GM23338 (cell line): ENCODE measurements around the gene PANX3. TPM values are rescaled to one million over a fixed set of nuclear protein-coding genes. Genes with fewer than 3 reads are reported as not detected.

Experiments used
- EZH2 ChIP-seq: fragments of 200-600 bp; sonication (generic); IDR thresholded peaks from one replicate; pipeline ENCODE4 v1.8.0; 2017; ENCODE audit warnings: antibody characterized with exemption, mild to moderate bottlenecking, low read depth; ENCODE audit not compliant: unreplicated experiment
- EZH2phosphoT487 ChIP-seq: fragments of 200-600 bp; sonication (generic); IDR thresholded peaks from one replicate; pipeline ENCODE4 v1.8.1; 2018; ENCODE audit warnings: antibody characterized with exemption; ENCODE audit not compliant: unreplicated experiment
- JUNB ChIP-seq: IDR thresholded peaks from one replicate; pipeline ENCODE4 v1.6.1; 2016; ENCODE audit warnings: antibody characterized with exemption; ENCODE audit not compliant: unreplicated experiment
- STAT1 ChIP-seq: IDR thresholded peaks from one replicate; pipeline ENCODE4 v1.6.1; 2016; ENCODE audit warnings: antibody characterized with exemption; ENCODE audit not compliant: unreplicated experiment
- ZNF114 ChIP-seq: fragments of 250-450 bp; sonication (Bioruptor Pico); IDR thresholded peaks from 2 replicates; pipeline ENCODE4 v1.5.0; 2020; ENCODE audit warnings: mild to moderate bottlenecking, moderate library complexity
- ZNF331 ChIP-seq: fragments of 250-450 bp; sonication (Bioruptor Pico); IDR thresholded peaks from 2 replicates; pipeline ENCODE4 v1.5.0; 2020; ENCODE audit warnings: low read depth, mild to moderate bottlenecking, moderate library complexity
- polyA plus RNA-seq: library from polyadenylated mRNA; unstranded; fragments of >200 nt; fragmentation: Nextera tagmentation; extraction: Ambion mirVana; gene quantifications from 2 replicates; pipeline ENCODE4 v1.2.1, GENCODE V29; 2016
- total RNA-seq: library from RNA; depleted of rRNA; stranded (reverse); fragments of >200 nt; shearing (Covaris generic); gene quantifications from 2 replicates; pipeline ENCODE4 v1.2.3, GENCODE V29; 2014
- TF ChIP-seq, protein P1 (sequence below): fragments of 250-450 bp; sonication (Bioruptor Pico); IDR thresholded peaks from 2 replicates; pipeline ENCODE4 v1.5.0; 2020; ENCODE audit warnings: mild to moderate bottlenecking, moderate library complexity
- TF ChIP-seq, protein P2 (sequence below): IDR thresholded peaks from one replicate; pipeline ENCODE4 v1.6.1; 2018; ENCODE audit warnings: antibody characterized with exemption; ENCODE audit not compliant: unreplicated experiment

The PANX3 gene
- total and polyA plus RNA-seq, 2 experiments from 2014 or later = not detected

DNA sequence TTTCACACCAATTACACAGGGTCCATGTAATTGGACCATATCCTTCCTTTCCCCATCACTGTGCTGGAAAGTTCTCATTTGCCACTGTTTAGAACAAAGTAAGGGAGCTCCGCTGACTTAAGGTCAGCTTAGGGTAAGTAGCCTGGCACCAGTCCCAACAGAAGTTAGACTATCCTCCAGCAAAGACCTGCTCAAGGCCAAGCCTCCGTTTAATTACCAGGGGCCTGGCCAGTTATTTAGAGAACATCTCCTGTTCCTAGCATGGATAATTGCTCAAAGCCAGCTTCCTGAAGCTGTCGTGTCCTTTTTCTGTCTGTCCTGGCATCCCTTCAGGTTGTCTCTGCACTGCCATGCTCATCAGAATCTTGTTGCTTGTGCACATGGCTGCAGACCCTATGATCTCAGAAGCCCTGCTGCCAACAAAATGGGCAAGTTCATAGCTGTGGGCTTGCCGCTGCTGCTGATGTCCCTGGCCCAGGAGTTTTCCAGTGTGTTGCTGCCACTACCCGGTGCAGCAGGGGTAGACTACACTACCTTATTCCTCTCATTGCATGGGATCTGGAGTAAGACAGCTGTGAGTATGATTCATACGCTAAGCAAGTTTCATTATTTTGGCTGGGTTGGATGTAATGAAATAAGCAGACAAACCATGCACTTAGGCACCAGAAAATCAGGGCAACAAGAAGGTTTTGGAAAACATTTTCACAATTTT, 33.4 kb upstream of the PANX3 start (continued):
- TF ChIP-seq, protein P1, sequence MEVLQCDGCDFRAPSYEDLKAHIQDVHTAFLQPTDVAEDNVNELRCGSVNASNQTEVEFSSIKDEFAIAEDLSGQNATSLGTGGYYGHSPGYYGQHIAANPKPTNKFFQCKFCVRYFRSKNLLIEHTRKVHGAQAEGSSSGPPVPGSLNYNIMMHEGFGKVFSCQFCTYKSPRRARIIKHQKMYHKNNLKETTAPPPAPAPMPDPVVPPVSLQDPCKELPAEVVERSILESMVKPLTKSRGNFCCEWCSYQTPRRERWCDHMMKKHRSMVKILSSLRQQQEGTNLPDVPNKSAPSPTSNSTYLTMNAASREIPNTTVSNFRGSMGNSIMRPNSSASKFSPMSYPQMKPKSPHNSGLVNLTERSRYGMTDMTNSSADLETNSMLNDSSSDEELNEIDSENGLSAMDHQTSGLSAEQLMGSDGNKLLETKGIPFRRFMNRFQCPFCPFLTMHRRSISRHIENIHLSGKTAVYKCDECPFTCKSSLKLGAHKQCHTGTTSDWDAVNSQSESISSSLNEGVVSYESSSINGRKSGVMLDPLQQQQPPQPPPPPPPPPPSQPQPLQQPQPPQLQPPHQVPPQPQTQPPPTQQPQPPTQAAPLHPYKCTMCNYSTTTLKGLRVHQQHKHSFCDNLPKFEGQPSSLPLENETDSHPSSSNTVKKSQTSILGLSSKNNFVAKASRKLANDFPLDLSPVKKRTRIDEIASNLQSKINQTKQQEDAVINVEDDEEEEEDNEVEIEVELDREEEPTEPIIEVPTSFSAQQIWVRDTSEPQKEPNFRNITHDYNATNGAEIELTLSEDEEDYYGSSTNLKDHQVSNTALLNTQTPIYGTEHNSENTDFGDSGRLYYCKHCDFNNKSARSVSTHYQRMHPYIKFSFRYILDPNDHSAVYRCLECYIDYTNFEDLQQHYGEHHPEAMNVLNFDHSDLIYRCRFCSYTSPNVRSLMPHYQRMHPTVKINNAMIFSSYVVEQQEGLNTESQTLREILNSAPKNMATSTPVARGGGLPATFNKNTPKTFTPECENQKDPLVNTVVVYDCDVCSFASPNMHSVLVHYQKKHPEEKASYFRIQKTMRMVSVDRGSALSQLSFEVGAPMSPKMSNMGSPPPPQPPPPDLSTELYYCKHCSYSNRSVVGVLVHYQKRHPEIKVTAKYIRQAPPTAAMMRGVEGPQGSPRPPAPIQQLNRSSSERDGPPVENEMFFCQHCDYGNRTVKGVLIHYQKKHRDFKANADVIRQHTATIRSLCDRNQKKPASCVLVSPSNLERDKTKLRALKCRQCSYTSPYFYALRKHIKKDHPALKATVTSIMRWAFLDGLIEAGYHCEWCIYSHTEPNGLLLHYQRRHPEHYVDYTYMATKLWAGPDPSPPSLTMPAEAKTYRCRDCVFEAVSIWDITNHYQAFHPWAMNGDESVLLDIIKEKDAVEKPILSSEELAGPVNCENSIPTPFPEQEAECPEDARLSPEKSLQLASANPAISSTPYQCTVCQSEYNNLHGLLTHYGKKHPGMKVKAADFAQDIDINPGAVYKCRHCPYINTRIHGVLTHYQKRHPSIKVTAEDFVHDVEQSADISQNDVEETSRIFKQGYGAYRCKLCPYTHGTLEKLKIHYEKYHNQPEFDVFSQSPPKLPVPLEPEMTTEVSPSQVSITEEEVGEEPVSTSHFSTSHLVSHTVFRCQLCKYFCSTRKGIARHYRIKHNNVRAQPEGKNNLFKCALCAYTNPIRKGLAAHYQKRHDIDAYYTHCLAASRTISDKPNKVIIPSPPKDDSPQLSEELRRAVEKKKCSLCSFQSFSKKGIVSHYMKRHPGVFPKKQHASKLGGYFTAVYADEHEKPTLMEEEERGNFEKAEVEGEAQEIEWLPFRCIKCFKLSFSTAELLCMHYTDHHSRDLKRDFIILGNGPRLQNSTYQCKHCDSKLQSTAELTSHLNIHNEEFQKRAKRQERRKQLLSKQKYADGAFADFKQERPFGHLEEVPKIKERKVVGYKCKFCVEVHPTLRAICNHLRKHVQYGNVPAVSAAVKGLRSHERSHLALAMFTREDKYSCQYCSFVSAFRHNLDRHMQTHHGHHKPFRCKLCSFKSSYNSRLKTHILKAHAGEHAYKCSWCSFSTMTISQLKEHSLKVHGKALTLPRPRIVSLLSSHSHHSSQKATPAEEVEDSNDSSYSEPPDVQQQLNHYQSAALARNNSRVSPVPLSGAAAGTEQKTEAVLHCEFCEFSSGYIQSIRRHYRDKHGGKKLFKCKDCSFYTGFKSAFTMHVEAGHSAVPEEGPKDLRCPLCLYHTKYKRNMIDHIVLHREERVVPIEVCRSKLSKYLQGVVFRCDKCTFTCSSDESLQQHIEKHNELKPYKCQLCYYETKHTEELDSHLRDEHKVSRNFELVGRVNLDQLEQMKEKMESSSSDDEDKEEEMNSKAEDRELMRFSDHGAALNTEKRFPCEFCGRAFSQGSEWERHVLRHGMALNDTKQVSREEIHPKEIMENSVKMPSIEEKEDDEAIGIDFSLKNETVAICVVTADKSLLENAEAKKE (CRISPR knock-in tag) = no peak
- TF ChIP-seq EZH2phosphoT487 = no peak
- no peak for TF ChIP-seq JUNB
- TF ChIP-seq STAT1 = no peak
- no peak for TF ChIP-seq EZH2
- no peak for TF ChIP-seq ZNF331 (CRISPR knock-in tag)
- TF ChIP-seq, protein P2, sequence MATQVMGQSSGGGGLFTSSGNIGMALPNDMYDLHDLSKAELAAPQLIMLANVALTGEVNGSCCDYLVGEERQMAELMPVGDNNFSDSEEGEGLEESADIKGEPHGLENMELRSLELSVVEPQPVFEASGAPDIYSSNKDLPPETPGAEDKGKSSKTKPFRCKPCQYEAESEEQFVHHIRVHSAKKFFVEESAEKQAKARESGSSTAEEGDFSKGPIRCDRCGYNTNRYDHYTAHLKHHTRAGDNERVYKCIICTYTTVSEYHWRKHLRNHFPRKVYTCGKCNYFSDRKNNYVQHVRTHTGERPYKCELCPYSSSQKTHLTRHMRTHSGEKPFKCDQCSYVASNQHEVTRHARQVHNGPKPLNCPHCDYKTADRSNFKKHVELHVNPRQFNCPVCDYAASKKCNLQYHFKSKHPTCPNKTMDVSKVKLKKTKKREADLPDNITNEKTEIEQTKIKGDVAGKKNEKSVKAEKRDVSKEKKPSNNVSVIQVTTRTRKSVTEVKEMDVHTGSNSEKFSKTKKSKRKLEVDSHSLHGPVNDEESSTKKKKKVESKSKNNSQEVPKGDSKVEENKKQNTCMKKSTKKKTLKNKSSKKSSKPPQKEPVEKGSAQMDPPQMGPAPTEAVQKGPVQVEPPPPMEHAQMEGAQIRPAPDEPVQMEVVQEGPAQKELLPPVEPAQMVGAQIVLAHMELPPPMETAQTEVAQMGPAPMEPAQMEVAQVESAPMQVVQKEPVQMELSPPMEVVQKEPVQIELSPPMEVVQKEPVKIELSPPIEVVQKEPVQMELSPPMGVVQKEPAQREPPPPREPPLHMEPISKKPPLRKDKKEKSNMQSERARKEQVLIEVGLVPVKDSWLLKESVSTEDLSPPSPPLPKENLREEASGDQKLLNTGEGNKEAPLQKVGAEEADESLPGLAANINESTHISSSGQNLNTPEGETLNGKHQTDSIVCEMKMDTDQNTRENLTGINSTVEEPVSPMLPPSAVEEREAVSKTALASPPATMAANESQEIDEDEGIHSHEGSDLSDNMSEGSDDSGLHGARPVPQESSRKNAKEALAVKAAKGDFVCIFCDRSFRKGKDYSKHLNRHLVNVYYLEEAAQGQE = no peak
- TF ChIP-seq ZNF114 (CRISPR knock-in tag) = no peak
